ENCODE results near the gene VASN.

DNA sequence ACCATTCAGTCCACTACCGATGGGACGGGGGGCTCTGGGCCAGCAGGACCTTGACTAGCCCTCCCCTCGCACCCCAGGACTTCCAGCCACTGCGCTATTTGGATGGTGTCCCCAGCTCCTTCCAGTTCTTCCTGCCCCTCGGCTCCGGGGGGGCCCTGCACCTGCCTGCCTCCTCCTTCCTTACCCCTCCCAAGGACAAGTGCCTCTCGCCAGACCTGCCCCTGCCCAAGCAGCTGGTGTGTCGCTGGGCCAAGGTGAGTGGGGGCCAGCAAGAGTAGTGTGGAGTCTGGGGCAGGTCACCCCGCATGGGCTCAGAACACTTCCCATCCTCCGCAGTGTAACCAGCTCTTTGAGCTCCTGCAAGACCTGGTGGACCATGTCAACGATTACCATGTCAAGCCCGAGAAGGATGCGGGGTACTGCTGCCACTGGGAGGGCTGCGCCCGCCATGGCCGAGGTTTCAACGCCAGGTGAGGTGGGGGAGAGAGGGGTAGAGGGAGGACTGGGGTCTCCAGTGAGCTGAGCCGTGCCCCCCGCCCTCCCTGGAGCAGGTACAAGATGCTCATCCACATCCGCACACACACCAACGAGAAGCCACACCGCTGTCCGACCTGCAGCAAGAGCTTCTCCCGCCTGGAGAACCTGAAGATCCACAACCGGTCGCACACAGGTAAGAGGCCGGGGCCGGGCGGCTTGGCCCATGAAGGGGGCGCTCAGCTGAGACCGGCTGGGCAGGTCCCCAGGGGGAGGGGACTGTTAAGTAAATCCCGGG is 36.7 kb upstream of the VASN start:
- TF ChIP-seq CTCF (IDR thresholded peaks at IDR 0.05): no peak
- no peak for TF ChIP-seq EP300 (IDR thresholded peaks at IDR 0.05)
